NOMO-1 (cell line): ENCODE data around the gene CDC27.
"Not testable (repeated sequence)": the region's sequence is repeated elsewhere in the genome, so short reads cannot be mapped to it uniquely, and the experiment has no call there.

ENCODE experiments used
- DNase-seq, 2 experiments: peaks; one replicate each; lab custom pipeline; 2025; ENCODE audit not compliant: unreplicated experiment in 2 of 2; lab: John Stamatoyannopoulos, UW

CDC27 gene

DNA sequence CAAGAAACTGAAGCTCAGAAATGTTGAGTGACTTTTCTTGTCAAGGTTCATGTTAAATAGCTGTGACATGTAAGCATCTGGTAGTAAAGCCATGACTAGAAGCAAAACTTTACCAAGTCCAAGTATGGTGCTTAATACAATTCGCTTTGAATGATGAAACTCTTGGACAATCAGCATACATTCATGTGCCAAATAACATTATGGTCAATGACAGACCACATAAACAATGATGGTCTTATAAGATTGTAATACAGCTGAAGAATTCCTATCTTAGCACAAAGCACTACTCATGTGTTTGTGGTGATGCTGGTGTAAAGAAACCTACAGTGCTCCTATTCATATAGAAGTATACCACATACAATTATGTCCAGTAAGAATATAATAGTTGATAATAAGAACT is 112.9 kb downstream of the CDC27 start:
- no peak for DNase-seq

DNA sequence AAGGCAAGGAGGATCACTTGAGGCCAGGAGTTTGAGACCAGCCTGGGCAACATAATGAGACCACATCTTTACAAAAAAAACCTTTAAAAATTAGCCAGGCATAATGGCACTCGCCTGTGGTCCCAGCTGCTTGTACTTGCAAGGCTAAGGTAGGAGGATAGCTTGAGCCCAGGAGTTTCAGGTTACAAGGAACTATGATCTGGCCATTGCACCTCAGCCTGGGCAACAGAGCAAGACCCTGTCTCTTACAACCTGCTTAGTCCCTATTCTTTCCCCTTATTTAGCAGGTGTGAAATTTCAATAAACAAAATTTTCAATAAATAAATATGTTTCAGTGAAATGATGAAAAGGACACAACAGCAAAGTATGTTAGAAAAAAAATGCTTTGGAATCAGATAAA is 114.7 kb downstream of the CDC27 start:
- DNase-seq, result not testable (repeated sequence)

DNA sequence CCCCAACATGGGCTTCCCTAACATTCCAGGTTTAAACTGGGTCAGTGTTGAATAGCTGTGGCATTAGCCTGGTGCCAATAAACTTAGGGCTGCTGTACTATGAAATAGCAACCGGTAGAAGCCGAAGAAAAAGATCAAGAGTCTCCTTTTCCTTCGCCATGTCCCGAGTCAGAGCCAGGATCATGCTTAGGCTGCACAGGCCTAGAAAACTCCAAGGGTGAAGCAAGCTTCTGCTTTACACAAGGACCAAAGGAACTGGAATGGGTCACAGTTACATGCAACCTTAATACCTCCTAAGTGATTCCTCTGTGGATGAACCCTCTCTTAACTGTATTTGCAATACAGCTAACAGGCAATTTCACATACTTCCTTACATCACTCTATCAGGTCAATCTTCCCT is 115.5 kb downstream of the CDC27 start:
- not testable (repeated sequence) for DNase-seq

DNA sequence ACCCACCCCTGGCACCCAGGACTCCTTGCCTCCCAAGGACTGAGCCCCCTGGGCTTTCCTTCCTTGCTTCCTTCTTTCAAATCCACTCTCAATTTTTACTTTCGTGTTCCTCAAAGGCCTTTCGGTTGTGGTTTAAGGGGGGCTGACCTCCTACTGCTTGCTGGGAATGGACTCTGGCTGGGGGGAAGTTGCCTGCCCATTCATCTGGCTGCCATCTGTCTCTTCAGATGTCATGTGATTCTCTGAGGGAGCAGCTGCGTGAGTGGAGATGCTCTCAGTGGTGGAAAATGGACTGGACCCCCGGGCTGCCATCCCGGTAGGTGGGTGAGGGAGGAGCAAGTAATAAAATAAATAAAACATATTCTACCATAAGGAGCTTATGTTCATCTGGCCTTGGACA is 116.2 kb downstream of the CDC27 start:
- DNase-seq, result peak; percentile 64 to 84

DNA sequence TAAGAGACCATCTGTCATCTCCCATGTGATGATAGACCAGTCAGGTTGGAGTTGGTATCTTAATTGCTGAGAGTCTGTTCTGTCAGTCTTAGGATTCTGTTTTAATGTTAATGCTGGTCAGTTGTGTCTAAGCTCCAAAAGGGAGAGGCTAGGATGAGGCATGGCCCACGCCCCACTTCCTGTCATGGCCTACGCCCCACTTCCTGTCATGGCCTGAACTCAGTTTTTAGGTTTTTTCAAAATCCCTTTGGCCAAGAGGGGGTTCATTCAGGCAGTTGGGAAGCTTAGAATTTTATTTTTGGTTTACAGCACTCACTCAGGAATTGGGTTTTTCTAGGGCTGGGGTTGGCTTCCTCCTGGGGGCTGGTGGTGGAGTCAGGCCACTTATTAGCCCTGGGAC is 117.9 kb downstream of the CDC27 start:
- DNase-seq, result peak in 1 of 2 experiments; percentile 2

DNA sequence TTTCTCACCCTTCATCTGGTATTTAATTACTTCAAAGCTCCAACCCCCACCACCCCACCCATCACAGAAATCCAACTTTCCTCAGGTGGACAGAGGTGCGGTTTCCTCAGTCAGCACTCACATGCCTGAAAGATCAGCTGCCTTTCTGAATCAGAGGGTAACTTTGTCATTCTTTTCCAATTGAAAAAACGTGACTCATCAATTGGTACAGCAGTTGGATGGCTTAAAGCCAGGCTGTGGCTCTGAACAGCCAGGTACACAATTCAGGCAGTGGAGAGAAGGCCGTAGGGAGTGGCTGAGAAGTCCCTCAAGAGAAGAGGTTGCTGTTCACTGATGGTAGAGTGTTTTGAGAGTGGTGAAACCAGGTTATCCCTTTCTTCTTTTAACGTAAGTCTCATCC is 118.8 kb downstream of the CDC27 start:
- DNase-seq, result not testable (repeated sequence)
